Memory B cell (primary cell): ENCODE measurements around the gene MAP2K7.
"Not testable (repeated sequence)": the region's sequence is repeated elsewhere in the genome, so short reads cannot be mapped to it uniquely, and the experiment has no call there.

Source experiments
- ATAC-seq: fragments of 150-1000 bp; cut with Tn5 transposase; 2 replicates; pipeline ENCODE4 v1.10.0; 2021; ENCODE audit warnings: low read depth, mild to moderate bottlenecking, moderate library complexity
- DNase-seq, 2 donors: peaks; one replicate each; pipeline ENCODE4 v3.0.0; 2022; ENCODE audit warnings: low spot score in 2 of 2
- H3K27ac Mint-ChIP-seq: one replicate; pipeline ENCODE4 v1.8.0; 2022; ENCODE audit warnings: mild to moderate bottlenecking, moderate library complexity, mixed read lengths
- H3K27me3 Mint-ChIP-seq: one replicate; pipeline ENCODE4 v1.8.0; 2022; ENCODE audit warnings: mixed read lengths
- H3K36me3 Mint-ChIP-seq: one replicate; pipeline ENCODE4 v1.8.0; 2022; ENCODE audit warnings: mild to moderate bottlenecking, mixed read lengths
- H3K4me1 Mint-ChIP-seq: one replicate; pipeline ENCODE4 v1.8.0; 2022; ENCODE audit warnings: mixed read lengths
- H3K4me3 Mint-ChIP-seq: one replicate; pipeline ENCODE4 v1.8.0; 2022; ENCODE audit warnings: mild to moderate bottlenecking, moderate library complexity, mixed read lengths
- H3K9me3 Mint-ChIP-seq: one replicate; pipeline ENCODE4 v1.8.0; 2022; ENCODE audit warnings: mixed read lengths

MAP2K7 gene

GRCh38 chr19:7943444-7944176, 39.9 kb downstream of the MAP2K7 start, which contains the start of gene TIMM44:
TIMM44 (minus strand) TSS chr19:7943666; CDS start chr19:7943651, 15 bp downstream.
- peak within 1 kb of the TSS; percentile 98 for H3K27ac Mint-ChIP-seq
- DNase-seq (peak; percentile 96 to 98), ATAC-seq (peak; percentile 89)
- no peaks in the 10 kb centered on the region for H3K9me3 Mint-ChIP-seq
- H3K4me1 Mint-ChIP-seq, result peaks cover 14% of the 10 kb centered on the region
- H3K4me3 Mint-ChIP-seq, result peak within 1 kb of the TSS; percentile 92
- H3K27me3 Mint-ChIP-seq, result no peaks in the 10 kb centered on the region
- H3K36me3 Mint-ChIP-seq, result peaks cover 9% of the 10 kb centered on the region

GRCh38 chr19:7944177-7944761, 40.6 kb downstream of the MAP2K7 start:
- no peaks in the 10 kb centered on the region for H3K27me3 Mint-ChIP-seq
- H3K36me3 Mint-ChIP-seq, result peaks cover 5% of the 10 kb centered on the region
- H3K4me3 Mint-ChIP-seq, result peak overlapping the region; percentile 92
- peaks cover 14% of the 10 kb centered on the region for H3K4me1 Mint-ChIP-seq
- ATAC-seq (peak; percentile 33), DNase-seq (peak; percentile 78 to 83)
- H3K27ac Mint-ChIP-seq, result peak overlapping the region; percentile 98
- H3K9me3 Mint-ChIP-seq, result no peaks in the 10 kb centered on the region

GRCh38 chr19:7947939-7948338, 44.3 kb downstream of the MAP2K7 start:
- no peak overlapping the region for H3K27ac Mint-ChIP-seq
- ATAC-seq, result no peak
- H3K4me3 Mint-ChIP-seq, result no peak overlapping the region
- peaks cover 7% of the 10 kb centered on the region for H3K4me1 Mint-ChIP-seq
- no peaks in the 10 kb centered on the region for H3K9me3 Mint-ChIP-seq
- H3K36me3 Mint-ChIP-seq, result no peaks in the 10 kb centered on the region
- no peak for DNase-seq
- H3K27me3 Mint-ChIP-seq, result no peaks in the 10 kb centered on the region

GRCh38 chr19:7953060-7953459, 49.4 kb downstream of the MAP2K7 start:
- Mint-ChIP-seq H3K27me3 (no peaks in the 10 kb centered on the region), H3K36me3 (peaks cover 2% of the 10 kb centered on the region), H3K4me1 (peaks cover 2% of the 10 kb centered on the region), H3K4me3 (no peak overlapping the region), H3K27ac (no peak overlapping the region), H3K9me3 (no peaks in the 10 kb centered on the region)
- ATAC-seq, result no peak
- no peak for DNase-seq

GRCh38 chr19:7953576-7953975, 49.9 kb downstream of the MAP2K7 start:
- DNase-seq, result no peak
- Mint-ChIP-seq H3K27me3 (no peaks in the 10 kb centered on the region), H3K36me3 (peaks cover 2% of the 10 kb centered on the region), H3K4me1 (peaks cover 2% of the 10 kb centered on the region), H3K27ac (no peak overlapping the region), H3K4me3 (no peak overlapping the region), H3K9me3 (no peaks in the 10 kb centered on the region)
- no peak for ATAC-seq

GRCh38 chr19:7955696-7956095, 52.0 kb downstream of the MAP2K7 start:
- H3K9me3 Mint-ChIP-seq, result no peaks in the 10 kb centered on the region
- no peak overlapping the region for H3K27ac Mint-ChIP-seq
- no peak for DNase-seq
- no peak for ATAC-seq
- peaks cover 2% of the 10 kb centered on the region for H3K36me3 Mint-ChIP-seq
- H3K4me1 Mint-ChIP-seq, result peaks cover 2% of the 10 kb centered on the region
- H3K27me3 Mint-ChIP-seq, result no peaks in the 10 kb centered on the region
- no peak overlapping the region for H3K4me3 Mint-ChIP-seq

GRCh38 chr19:7959211-7959610, 55.5 kb downstream of the MAP2K7 start:
- ATAC-seq (no peak), DNase-seq (no peak)
- Mint-ChIP-seq H3K27me3 (no peaks in the 10 kb centered on the region), H3K4me1 (no peaks in the 10 kb centered on the region), H3K4me3 (no peak overlapping the region), H3K36me3 (peaks cover 9% of the 10 kb centered on the region), H3K9me3 (no peaks in the 10 kb centered on the region), H3K27ac (no peak overlapping the region)

GRCh38 chr19:7961082-7961481, 57.4 kb downstream of the MAP2K7 start:
- H3K9me3 Mint-ChIP-seq, result not testable (repeated sequence)

GRCh38 chr19:7961920-7962626, 58.4 kb downstream of the MAP2K7 start:
- H3K4me1 Mint-ChIP-seq, result no peaks in the 10 kb centered on the region
- DNase-seq, result no peak
- H3K4me3 Mint-ChIP-seq, result no peak overlapping the region
- peaks cover 17% of the 10 kb centered on the region for H3K36me3 Mint-ChIP-seq
- no peak for ATAC-seq
- H3K27me3 Mint-ChIP-seq, result no peaks in the 10 kb centered on the region
- no peaks in the 10 kb centered on the region for H3K9me3 Mint-ChIP-seq
- H3K27ac Mint-ChIP-seq, result no peak overlapping the region

More at GRCh38 chr19:7961082-7961481, 57.4 kb downstream of the MAP2K7 start:
- H3K36me3 Mint-ChIP-seq, result peaks cover 14% of the 10 kb centered on the region
- not testable (repeated sequence) for DNase-seq, H3K27ac Mint-ChIP-seq, ATAC-seq, H3K27me3 Mint-ChIP-seq, H3K4me1 Mint-ChIP-seq, H3K4me3 Mint-ChIP-seq

- peaks cover 20% of the 10 kb centered on the region for H3K36me3 Mint-ChIP-seq
Observed at GRCh38 chr19:7962644-7963268, 59.1 kb downstream of the MAP2K7 start.

GRCh38 chr19:7963566-7963965, 59.9 kb downstream of the MAP2K7 start:
- ATAC-seq, result no peak
- H3K9me3 Mint-ChIP-seq, result no peaks in the 10 kb centered on the region
- H3K4me1 Mint-ChIP-seq, result no peaks in the 10 kb centered on the region
- DNase-seq, result no peak
- no peak overlapping the region for H3K27ac Mint-ChIP-seq
- peaks cover 20% of the 10 kb centered on the region for H3K36me3 Mint-ChIP-seq
- H3K4me3 Mint-ChIP-seq, result no peak overlapping the region
- no peaks in the 10 kb centered on the region for H3K27me3 Mint-ChIP-seq

More at GRCh38 chr19:7962644-7963268, 59.1 kb downstream of the MAP2K7 start:
- Mint-ChIP-seq H3K27me3 (no peaks in the 10 kb centered on the region), H3K4me3 (no peak overlapping the region), H3K9me3 (no peaks in the 10 kb centered on the region), H3K27ac (no peak overlapping the region), H3K4me1 (no peaks in the 10 kb centered on the region)
- DNase-seq (no peak), ATAC-seq (no peak)
